ENCODE results near the gene SNX21.

The SNX21 gene

GRCh38 chr20:45834797-45835161 is 1.2 kb downstream of the SNX21 start:
- no peak for TF ChIP-seq CTCF (IDR thresholded peaks at IDR 0.05; ENCODE audit: extremely low read depth, missing control alignments)
- DNase-seq (ENCODE audit: low spot score): no peak

- TF ChIP-seq CTCF (IDR thresholded peaks at IDR 0.05; ENCODE audit: extremely low read depth, missing control alignments): no peak
Measured at GRCh38 chr20:45835329-45835765, 1.7 kb downstream of the SNX21 start.

GRCh38 chr20:45835825-45836224 is 2.2 kb downstream of the SNX21 start:
- no peak for DNase-seq (ENCODE audit: low spot score)
- no peak for TF ChIP-seq CTCF (IDR thresholded peaks at IDR 0.05; ENCODE audit: extremely low read depth, missing control alignments)

More at GRCh38 chr20:45835329-45835765, 1.7 kb downstream of the SNX21 start:
- no peak for DNase-seq (ENCODE audit: low spot score)

- TF ChIP-seq CTCF (IDR thresholded peaks at IDR 0.05; ENCODE audit: extremely low read depth, missing control alignments): no peak
- no peak for DNase-seq (ENCODE audit: low spot score)
Measured at GRCh38 chr20:45836841-45837240, 3.2 kb downstream of the SNX21 start.

- TF ChIP-seq CTCF (IDR thresholded peaks at IDR 0.05; ENCODE audit: extremely low read depth, missing control alignments): no peak
- no peak for DNase-seq (ENCODE audit: low spot score)
Measured at GRCh38 chr20:45840700-45841198, 7.2 kb downstream of the SNX21 start.

- no peak for TF ChIP-seq CTCF (IDR thresholded peaks at IDR 0.05; ENCODE audit: extremely low read depth, missing control alignments)
Measured at GRCh38 chr20:45841407-45842129, 8.0 kb downstream of the SNX21 start.

GRCh38 chr20:45842169-45842812 is 8.7 kb downstream of the SNX21 start:
- no peak for TF ChIP-seq CTCF (IDR thresholded peaks at IDR 0.05; ENCODE audit: extremely low read depth, missing control alignments)
- DNase-seq (ENCODE audit: low spot score): peak; percentile 79

More at GRCh38 chr20:45841407-45842129, 8.0 kb downstream of the SNX21 start:
- no peak for DNase-seq (ENCODE audit: low spot score)
